PC-9 (cell line): ENCODE results near the gene SGSM1. TPM values are rescaled to one million over a fixed set of nuclear protein-coding genes. Genes with fewer than 3 reads are reported as not detected.
A peak's percentile ranks its signal among the peaks of the same experiment; 100 is the strongest.

Experiments used
- BruUV-seq: library from RNA; stranded (reverse); fragments of 400-500 nt; replicated peaks from 2 replicates; lab custom pipeline; 2021; lab: Mats Ljungman, UMichigan
- CTCF ChIA-PET: fragments of 300-600 bp; sonication (Branson Sonifier 250); formaldehyde crosslinking; loops from one replicate; lab custom pipeline; 2022; ENCODE audit warnings: antibody characterized with exemption; lab: Charles Lee
- POLR2A ChIA-PET: fragments of 300-600 bp; sonication (Branson Sonifier 250); formaldehyde crosslinking; loops from one replicate; lab custom pipeline; 2022; ENCODE audit warnings: antibody characterized with exemption; ENCODE audit not compliant: unreplicated experiment; lab: Charles Lee
- DNase-seq, 2 experiments: peaks; one replicate each; pipeline versions ENCODE4 v3.0.0 to v3.0.0-alpha.2; 2015 to 2022; ENCODE audit warnings: mixed read lengths in 1 of 2
- H2AFZ ChIP-seq: fragments of 200-600 bp; sonication (generic); 2 replicates; pipeline ENCODE4 v1.8.1; 2017; ENCODE audit warnings: antibody characterized with exemption
- H3F3A ChIP-seq: fragments of 200-600 bp; sonication (generic); 2 replicates; pipeline ENCODE4 v1.8.1; 2017; ENCODE audit warnings: antibody characterized with exemption, mild to moderate bottlenecking, low read depth; ENCODE audit not compliant: insufficient read depth
- H3K27ac ChIP-seq: fragments of 200-600 bp; sonication (generic); 2 replicates; pipeline ENCODE4 v1.6.1; 2016; ENCODE audit warnings: mixed run types
- H3K27me3 ChIP-seq: fragments of 200-600 bp; sonication (generic); 2 replicates; pipeline ENCODE4 v1.6.1; 2016; ENCODE audit warnings: low read depth, mixed run types; ENCODE audit not compliant: insufficient read depth
- H3K36me3 ChIP-seq: fragments of 200-600 bp; sonication (generic); 2 replicates; pipeline ENCODE4 v1.6.1; 2016; ENCODE audit warnings: low read depth, mixed run types
- H3K4me1 ChIP-seq: fragments of 200-600 bp; sonication (generic); replicated peaks from 2 replicates; pipeline ENCODE4 v1.6.1; 2016; ENCODE audit warnings: mixed run types; ENCODE audit not compliant: insufficient read depth
- H3K4me2 ChIP-seq: fragments of 200-600 bp; sonication (generic); 2 replicates; pipeline ENCODE4 v1.6.1; 2017; ENCODE audit warnings: mixed run types
- H3K4me3 ChIP-seq: fragments of 200-600 bp; sonication (generic); 2 replicates; pipeline ENCODE4 v1.6.1; 2016; ENCODE audit warnings: mixed run types
- H3K79me2 ChIP-seq: fragments of 200-600 bp; sonication (generic); 2 replicates; pipeline ENCODE4 v1.6.1; 2017; ENCODE audit warnings: low read depth, mixed run types
- H3K9me2 ChIP-seq: fragments of 200-600 bp; sonication (generic); 2 replicates; pipeline ENCODE4 v1.8.1; 2017; ENCODE audit warnings: mild to moderate bottlenecking; ENCODE audit not compliant: insufficient read depth
- H3K9me3 ChIP-seq: fragments of 200-600 bp; sonication (generic); 2 replicates; pipeline ENCODE4 v1.8.1; 2016; ENCODE audit warnings: low read depth; ENCODE audit not compliant: insufficient read depth
- H4K20me1 ChIP-seq: fragments of 200-600 bp; sonication (generic); 2 replicates; pipeline ENCODE4 v1.8.1; 2017; ENCODE audit not compliant: insufficient read depth
- CTCF ChIP-seq: fragments of 200-600 bp; sonication (generic); conservative IDR thresholded peaks from 2 replicates; pipeline ENCODE4 v1.6.1; 2017; ENCODE audit warnings: mixed run types, antibody characterized with exemption, mild to moderate bottlenecking, moderate library complexity
- EZH2 ChIP-seq: fragments of 200-600 bp; sonication (generic); IDR thresholded peaks from 2 replicates; pipeline ENCODE4 v1.8.0; 2017; ENCODE audit warnings: antibody characterized with exemption, low read depth
- intact Hi-C: fragments of 100-400 bp; cut with micrococcal nuclease; formaldehyde crosslinking; loops from one replicate; pipeline ENCODE4 v1.10.0; 2022; ENCODE audit not compliant: unreplicated experiment
- total RNA-seq: library from RNA; stranded (reverse); gene quantifications from 2 replicates; pipeline ENCODE4 v1.2.3, GENCODE V29; 2021

Gene SGSM1
- total RNA-seq, 1 experiment from 2014 or later, result 0.48 TPM

GRCh38 chr22:24951942-24952836, 146.2 kb downstream of the SGSM1 start, which contains the start of gene KIAA1671:
KIAA1671 (plus strand) TSS chr22:24952716; CDS start chr22:25028000, 75,284 bp downstream.
- Histone ChIP-seq H2AFZ (peak within 1 kb of the TSS; percentile 89), H3K36me3 (no peaks in the 10 kb centered on the region), H3K4me2 (peak within 1 kb of the TSS; percentile 80), H3K9me3 (no peaks in the 10 kb centered on the region), H3K4me1 (peaks cover 16% of the 10 kb centered on the region), H3F3A (peaks cover 11% of the 10 kb centered on the region; the same call in 1 of the 2 replicates), H3K27ac (peak within 1 kb of the TSS; percentile 87), H3K27me3 (no peaks in the 10 kb centered on the region), H4K20me1 (no peaks in the 10 kb centered on the region), H3K9me2 (no peaks in the 10 kb centered on the region), H3K79me2 (peaks cover 43% of the 10 kb centered on the region), H3K4me3 (peak within 1 kb of the TSS; percentile 91)
- peak; percentile 67 to 91 for DNase-seq
- BruUV-seq, result no TSS peak
- ChIA-PET POLR2A (no interaction called here), CTCF (interaction anchor here (0.6 kb wide), 1 partner anchor 60 kb away, joined by 18 read pairs; no protein-coding TSS in a partner anchor)
- intact Hi-C loops, result loop anchor here (1.0 to 2.0 kb wide), 3 partner anchors 42 to 97 kb away; no protein-coding TSS in a partner anchor
- TF ChIP-seq CTCF (peak; percentile 99), EZH2 (no peak)

DNA sequence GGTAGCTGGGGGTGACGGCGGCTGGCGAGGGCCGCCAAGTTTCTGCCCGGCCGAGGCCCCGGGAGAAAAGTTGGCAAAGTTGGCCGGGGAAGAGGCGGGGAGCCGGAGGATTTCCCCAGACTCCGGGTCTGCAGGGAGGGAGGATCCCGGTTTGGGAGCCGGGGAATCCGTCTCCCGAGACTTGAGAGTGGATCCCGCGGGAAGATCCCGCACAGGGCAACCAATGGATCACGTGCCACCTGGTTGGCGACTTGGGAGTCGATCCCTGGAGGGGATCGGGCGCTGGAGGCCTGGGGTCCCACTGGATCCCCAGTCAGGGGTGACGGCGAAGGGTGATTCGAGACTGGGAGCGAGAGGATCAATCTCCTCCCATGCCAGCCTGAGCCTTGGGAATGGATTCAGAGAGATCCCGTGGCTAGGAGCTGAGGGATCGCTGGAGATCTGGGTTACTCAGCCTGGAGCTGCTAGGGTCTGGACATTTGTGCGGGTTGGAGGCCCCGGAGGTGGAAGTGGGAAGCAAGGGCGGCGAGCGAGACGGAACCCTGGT, 146.9 kb downstream of the SGSM1 start:
- intact Hi-C loops, result loop anchor here (1.0 to 2.0 kb wide), 3 partner anchors 41 to 96 kb away; no protein-coding TSS in a partner anchor
- Histone ChIP-seq H3K79me2 (peaks cover 48% of the 10 kb centered on the region), H3K4me3 (peak overlapping the region; percentile 91), H3K9me2 (no peaks in the 10 kb centered on the region), H3K27ac (peak overlapping the region; percentile 87), H3K4me1 (peaks cover 16% of the 10 kb centered on the region), H2AFZ (peak overlapping the region; percentile 89), H3K27me3 (no peaks in the 10 kb centered on the region), H4K20me1 (no peaks in the 10 kb centered on the region), H3K36me3 (no peaks in the 10 kb centered on the region), H3K9me3 (no peaks in the 10 kb centered on the region), H3F3A (peaks cover 11% of the 10 kb centered on the region; the same call in 1 of the 2 replicates), H3K4me2 (peak overlapping the region; percentile 80)
- ChIA-PET POLR2A (interaction anchor here (0.7 kb wide), 1 partner anchor 61 kb away, joined by 7 read pairs; no protein-coding TSS in a partner anchor), CTCF (no interaction called here)
- no TSS peak for BruUV-seq
- peak; percentile 60 to 74 for DNase-seq
- TF ChIP-seq CTCF, result no peak
- TF ChIP-seq EZH2, result no peak

DNA sequence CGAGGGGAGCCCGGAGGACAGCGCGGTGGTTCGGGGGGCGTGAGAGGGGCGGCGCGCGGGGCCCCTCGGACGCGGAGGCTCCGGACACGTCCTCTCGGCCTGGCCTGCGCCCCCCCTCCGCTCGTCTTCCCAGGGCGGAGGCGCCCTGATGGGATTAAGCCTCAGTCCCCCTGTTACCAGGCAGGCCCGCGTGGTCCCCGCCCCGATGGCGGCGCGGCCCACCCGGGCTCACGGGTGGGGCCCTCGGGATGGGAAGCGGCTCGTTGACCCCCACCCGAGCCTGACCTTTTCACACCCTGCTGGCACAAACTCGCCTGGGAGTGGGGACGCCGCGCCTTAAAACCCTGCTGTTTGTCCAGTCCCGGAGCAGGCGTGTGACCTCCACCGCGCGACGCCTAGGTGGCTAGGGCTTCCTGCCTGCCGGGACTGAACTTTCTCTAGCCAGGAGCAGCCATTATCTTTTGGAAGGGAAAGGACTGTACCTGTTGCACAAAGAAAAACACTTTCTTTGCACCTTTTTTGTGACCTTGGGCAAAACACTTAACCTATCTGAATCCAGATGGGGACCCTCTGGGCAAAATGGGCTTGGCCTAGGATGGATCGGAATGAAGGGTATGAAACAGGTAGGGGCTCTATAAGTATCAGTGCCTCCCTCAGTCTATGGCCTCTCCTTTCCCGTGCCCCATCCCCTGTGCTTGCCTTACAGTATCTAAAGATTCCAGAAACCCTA, 147.5 kb downstream of the SGSM1 start:
- no TSS peak for BruUV-seq
- Histone ChIP-seq H3K9me2 (no peaks in the 10 kb centered on the region), H3K4me2 (peak overlapping the region; percentile 80), H3K4me1 (peaks cover 21% of the 10 kb centered on the region), H4K20me1 (no peaks in the 10 kb centered on the region), H3K79me2 (peaks cover 51% of the 10 kb centered on the region), H3K27me3 (no peaks in the 10 kb centered on the region), H3K36me3 (no peaks in the 10 kb centered on the region), H3K4me3 (peak overlapping the region; percentile 91), H3F3A (peaks cover 17% of the 10 kb centered on the region; the same call in 1 of the 2 replicates), H3K9me3 (no peaks in the 10 kb centered on the region), H3K27ac (peak overlapping the region; percentile 87), H2AFZ (peak overlapping the region; percentile 89)
- no peak for DNase-seq
- ChIA-PET CTCF (no interaction called here), POLR2A (interaction anchor here (0.7 kb wide), 1 partner anchor 60 kb away, joined by 7 read pairs; no protein-coding TSS in a partner anchor)
- no peak for TF ChIP-seq EZH2
- no peak for TF ChIP-seq CTCF
- intact Hi-C loops, result loop anchor here (2.0 kb wide), 1 partner anchor 95 kb away; no protein-coding TSS in a partner anchor
